Liver (tissue), 9 donors: ENCODE data around the gene MALRD1. TPM values are rescaled to one million over a fixed set of nuclear protein-coding genes. Genes with fewer than 3 reads are reported as not detected.

Experiments used
- DNase-seq: peaks from one replicate; pipeline ENCODE4 v3.0.0-alpha.2; 2017; ENCODE audit warnings: low spot score
- H3K27ac ChIP-seq, 2 donors: one replicate each; pipeline ENCODE4 v1.7.0; 2013; ENCODE audit warnings: inconsistent platforms in 2 of 2, low read length in 2 of 2, control low read depth in 1 of 2, low read depth in 1 of 2, mild to moderate bottlenecking in 1 of 2
- H3K27me3 ChIP-seq, 4 donors: one replicate each; pipeline versions ENCODE4 v1.6.1 to v1.7.0; 2013; ENCODE audit warnings: low read length in 3 of 4, inconsistent platforms in 1 of 4, mild to moderate bottlenecking in 1 of 4, moderate library complexity in 1 of 4; ENCODE audit not compliant: control insufficient read depth in 4 of 4, insufficient read depth in 4 of 4
- H3K36me3 ChIP-seq, 4 donors: one replicate each; pipeline versions ENCODE4 v1.6.1 to v1.7.0; 2013; ENCODE audit warnings: low read length in 3 of 4, mild to moderate bottlenecking in 3 of 4, low read depth in 1 of 4, moderate library complexity in 1 of 4; ENCODE audit not compliant: control insufficient read depth in 4 of 4, insufficient read depth in 3 of 4
- H3K4me1 ChIP-seq, 4 donors: one replicate each; pipeline versions ENCODE4 v1.6.1 to v1.7.0; 2013; ENCODE audit warnings: low read length in 3 of 4, mild to moderate bottlenecking in 3 of 4, moderate library complexity in 1 of 4; ENCODE audit not compliant: control insufficient read depth in 4 of 4, insufficient read depth in 4 of 4
- H3K4me3 ChIP-seq, 3 donors: one replicate each; pipeline versions ENCODE4 v1.6.1 to v1.7.0; 2013; ENCODE audit warnings: low read length in 3 of 3, control low read depth in 1 of 3, low read depth in 1 of 3, mild to moderate bottlenecking in 1 of 3
- H3K9ac ChIP-seq, 2 donors: one replicate each; pipeline ENCODE4 v1.7.0; 2013; ENCODE audit warnings: low read length in 2 of 2, mild to moderate bottlenecking in 2 of 2, moderate library complexity in 2 of 2, control low read depth in 1 of 2, low read depth in 1 of 2
- H3K9me3 ChIP-seq, 4 donors: one replicate each; pipeline versions ENCODE4 v1.6.1 to v1.7.0; 2013; ENCODE audit warnings: low read length in 3 of 4; ENCODE audit not compliant: control insufficient read depth in 4 of 4
- CTCF ChIP-seq: fragments of 150-350 bp; IDR thresholded peaks from 2 replicates; pipeline ENCODE4 v1.5.1; 2017; ENCODE audit warnings: improper control_type of control experiment, low read depth, low read length; ENCODE audit not compliant: missing input control
- EGR1 ChIP-seq, 2 donors: IDR thresholded peaks; 2 replicates each; pipeline ENCODE4 v1.6.1; 2016 to 2018; ENCODE audit warnings: antibody characterized with exemption in 2 of 2, low read depth in 2 of 2
- FOXA1 ChIP-seq: IDR thresholded peaks from 2 replicates; pipeline ENCODE4 v1.6.1; 2016; ENCODE audit warnings: antibody characterized with exemption
- FOXA2 ChIP-seq: IDR thresholded peaks from 2 replicates; pipeline ENCODE4 v1.6.1; 2016; ENCODE audit warnings: antibody characterized with exemption
- GABPA ChIP-seq, 2 donors: IDR thresholded peaks in 1 of 2; conservative IDR thresholded peaks in 1 of 2; 2 replicates each; pipeline ENCODE4 v1.6.1; 2016; ENCODE audit warnings: antibody characterized with exemption in 2 of 2, mild to moderate bottlenecking in 1 of 2, moderate library complexity in 1 of 2
- HNF4A ChIP-seq, 2 donors: conservative IDR thresholded peaks; 2 replicates each; pipeline ENCODE4 v1.6.1; 2016; ENCODE audit warnings: antibody characterized with exemption in 2 of 2, mild to moderate bottlenecking in 2 of 2
- HNF4G ChIP-seq: IDR thresholded peaks from 2 replicates; pipeline ENCODE4 v1.6.1; 2016; ENCODE audit warnings: antibody characterized with exemption
- JUND ChIP-seq, 2 donors: IDR thresholded peaks; 2 replicates each; pipeline ENCODE4 v1.6.1; 2016; ENCODE audit warnings: antibody characterized with exemption in 2 of 2
- NR2F2 ChIP-seq: IDR thresholded peaks from 2 replicates; pipeline ENCODE4 v1.6.1; 2016; ENCODE audit warnings: antibody characterized with exemption
- RAD21 ChIP-seq, 2 donors: IDR thresholded peaks; 2 replicates each; pipeline ENCODE4 v1.6.1; 2016; ENCODE audit warnings: antibody characterized with exemption in 2 of 2, mild to moderate bottlenecking in 2 of 2
- REST ChIP-seq: IDR thresholded peaks from 2 replicates; pipeline ENCODE4 v1.6.1; 2016; ENCODE audit warnings: antibody characterized with exemption, mild to moderate bottlenecking
- SP1 ChIP-seq: IDR thresholded peaks from 2 replicates; pipeline ENCODE4 v1.6.1; 2018; ENCODE audit warnings: antibody characterized with exemption, mild to moderate bottlenecking
- TAF1 ChIP-seq: conservative IDR thresholded peaks from 2 replicates; pipeline ENCODE4 v1.6.1; 2016; ENCODE audit warnings: antibody characterized with exemption, mild to moderate bottlenecking
- YY1 ChIP-seq: IDR thresholded peaks from 2 replicates; pipeline ENCODE4 v1.6.1; 2016; ENCODE audit warnings: antibody characterized with exemption, mild to moderate bottlenecking
- WGBS: extraction: QIAGEN DNeasy Blood & Tissue Kit; methylation state at CpG from one replicate; pipeline ENCODE4 v1.1.7; 2013; 5-methylcytosine and 5-hydroxymethylcytosine counted together
- polyA plus RNA-seq, 2 donors: library from polyadenylated mRNA; stranded (reverse) in 1 of 2; unstranded in 1 of 2; fragments of 200-250 nt in 1 of 2; fragments of >200 nt in 1 of 2; fragmentation: Nextera tagmentation in 1 of 2; extraction: Ambion mirVana in 1 of 2; gene quantifications; one replicate each; pipeline versions ENCODE4 v1.2.1 to v1.2.3, GENCODE V29; 2013 to 2015
- total RNA-seq, 2 donors: library from RNA; depleted of rRNA; stranded (reverse); fragments of >200 nt; gene quantifications; one replicate each; pipeline ENCODE4 v1.2.3, GENCODE V29; 2014
- TF ChIP-seq, protein P1 (sequence below): IDR thresholded peaks from 2 replicates; pipeline ENCODE4 v1.6.1; 2016; ENCODE audit warnings: antibody characterized with exemption
- TF ChIP-seq, protein P2 (sequence below): IDR thresholded peaks from 2 replicates; pipeline ENCODE4 v1.6.1; 2016; ENCODE audit warnings: antibody characterized with exemption
- TF ChIP-seq, protein P3 (sequence below): IDR thresholded peaks from 2 replicates; pipeline ENCODE4 v1.6.1; 2016; ENCODE audit warnings: antibody characterized with exemption
- donor health status: healthy.
- donor health status: healthy.
- donor health status: healthy.
- donor health status: healthy.
- donor health status: healthy.

MALRD1 gene
- total and polyA plus RNA-seq, 4 donors: 0.37 to 0.59 TPM; not detected in 2

GRCh38 chr10:19178675-19179074, 130.1 kb downstream of the MALRD1 start:
- H3K9ac ChIP-seq: no peak overlapping the region
- DNase-seq: no peak
- 76% methylated on average over 8 of the region's 8 CpGs for WGBS

GRCh38 chr10:19184891-19185290, 136.3 kb downstream of the MALRD1 start:
- Histone ChIP-seq H3K27ac (no peak overlapping the region), H3K4me3 (no peak overlapping the region), H3K4me1 (no peaks in the 10 kb centered on the region), H3K36me3 (no peaks in the 10 kb centered on the region), H3K27me3 (no peaks in the 10 kb centered on the region), H3K9me3 (peaks cover 0 to 1% (median 0%) of the 10 kb centered on the region in 4 donors), H3K9ac (no peak overlapping the region)
- 67% methylated on average over 2 of the region's 2 CpGs for WGBS
- TF ChIP-seq RAD21 (IDR thresholded peaks at IDR 0.05) (no peak), FOXA1 (no peak), TAF1 (no peak), HNF4G (no peak)
- DNase-seq: no peak

More at GRCh38 chr10:19178675-19179074, 130.1 kb downstream of the MALRD1 start:
- Histone ChIP-seq H3K9me3 (no peaks in the 10 kb centered on the region), H3K36me3 (no peaks in the 10 kb centered on the region), H3K4me3 (no peak overlapping the region), H3K27me3 (no peaks in the 10 kb centered on the region), H3K4me1 (no peaks in the 10 kb centered on the region), H3K27ac (no peak overlapping the region)
- TF ChIP-seq TAF1: no peak

DNA sequence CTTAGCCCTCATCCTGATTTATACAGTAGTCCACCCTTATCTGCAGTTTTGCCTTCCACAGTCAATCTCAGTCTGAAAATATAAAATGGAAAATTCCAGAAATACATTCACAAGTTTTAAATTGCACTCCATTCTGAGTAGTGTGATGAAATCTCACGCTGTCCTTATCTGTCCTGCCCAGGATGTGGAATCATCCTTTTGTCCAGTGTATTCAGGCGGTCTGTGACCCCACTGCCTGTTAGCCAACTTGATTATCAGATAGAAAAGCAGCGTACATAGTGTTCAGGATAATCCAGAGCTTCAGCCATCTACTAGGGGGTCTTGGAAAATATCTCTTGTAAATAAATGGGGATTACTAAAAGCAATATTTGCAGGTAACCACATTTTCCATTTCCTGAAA, 146.3 kb downstream of the MALRD1 start:
- peaks cover 0 to 2% (median 0%) of the 10 kb centered on the region in 4 donors for H3K9me3 ChIP-seq
- DNase-seq: no peak
- no peak overlapping the region for H3K27ac ChIP-seq
- no peak overlapping the region for H3K9ac ChIP-seq
- no peak overlapping the region for H3K4me3 ChIP-seq
- WGBS: 42% methylated on average over 3 of the region's 3 CpGs
- H3K4me1 ChIP-seq: no peaks in the 10 kb centered on the region
- TF ChIP-seq FOXA2: no peak
- no peaks in the 10 kb centered on the region for H3K27me3 ChIP-seq
- H3K36me3 ChIP-seq: no peaks in the 10 kb centered on the region

GRCh38 chr10:19195698-19196097, 147.1 kb downstream of the MALRD1 start:
- H3K27me3 ChIP-seq: no peaks in the 10 kb centered on the region
- no peak overlapping the region for H3K4me3 ChIP-seq
- WGBS: 74% methylated on average over 5 of the region's 5 CpGs
- no peaks in the 10 kb centered on the region for H3K9me3 ChIP-seq
- no peaks in the 10 kb centered on the region for H3K4me1 ChIP-seq
- no peak overlapping the region for H3K27ac ChIP-seq
- DNase-seq: no peak
- no peak overlapping the region for H3K9ac ChIP-seq
- H3K36me3 ChIP-seq: no peaks in the 10 kb centered on the region
- TF ChIP-seq EGR1 (IDR thresholded peaks at IDR 0.05; ENCODE audit: low read depth in 2 of 2) (no peak), CTCF (no peak), FOXA2 (no peak), GABPA (IDR thresholded peaks at IDR 0.05 in 1 of 2, conservative IDR thresholded peaks at IDR 0.05 in 1 of 2) (no peak), FOXA1 (no peak), SP1 (no peak), HNF4A (conservative IDR thresholded peaks at IDR 0.05) (no peak), YY1 (no peak), HNF4G (no peak), REST (no peak), RAD21 (IDR thresholded peaks at IDR 0.05) (no peak), TAF1 (no peak), JUND (IDR thresholded peaks at IDR 0.05) (no peak), NR2F2 (no peak)
- TF ChIP-seq, protein P1, sequence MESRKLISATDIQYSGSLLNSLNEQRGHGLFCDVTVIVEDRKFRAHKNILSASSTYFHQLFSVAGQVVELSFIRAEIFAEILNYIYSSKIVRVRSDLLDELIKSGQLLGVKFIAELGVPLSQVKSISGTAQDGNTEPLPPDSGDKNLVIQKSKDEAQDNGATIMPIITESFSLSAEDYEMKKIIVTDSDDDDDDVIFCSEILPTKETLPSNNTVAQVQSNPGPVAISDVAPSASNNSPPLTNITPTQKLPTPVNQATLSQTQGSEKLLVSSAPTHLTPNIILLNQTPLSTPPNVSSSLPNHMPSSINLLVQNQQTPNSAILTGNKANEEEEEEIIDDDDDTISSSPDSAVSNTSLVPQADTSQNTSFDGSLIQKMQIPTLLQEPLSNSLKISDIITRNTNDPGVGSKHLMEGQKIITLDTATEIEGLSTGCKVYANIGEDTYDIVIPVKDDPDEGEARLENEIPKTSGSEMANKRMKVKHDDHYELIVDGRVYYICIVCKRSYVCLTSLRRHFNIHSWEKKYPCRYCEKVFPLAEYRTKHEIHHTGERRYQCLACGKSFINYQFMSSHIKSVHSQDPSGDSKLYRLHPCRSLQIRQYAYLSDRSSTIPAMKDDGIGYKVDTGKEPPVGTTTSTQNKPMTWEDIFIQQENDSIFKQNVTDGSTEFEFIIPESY: no peak
- TF ChIP-seq, protein P2, sequence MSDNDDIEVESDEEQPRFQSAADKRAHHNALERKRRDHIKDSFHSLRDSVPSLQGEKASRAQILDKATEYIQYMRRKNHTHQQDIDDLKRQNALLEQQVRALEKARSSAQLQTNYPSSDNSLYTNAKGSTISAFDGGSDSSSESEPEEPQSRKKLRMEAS: no peak
- TF ChIP-seq, protein P3, sequence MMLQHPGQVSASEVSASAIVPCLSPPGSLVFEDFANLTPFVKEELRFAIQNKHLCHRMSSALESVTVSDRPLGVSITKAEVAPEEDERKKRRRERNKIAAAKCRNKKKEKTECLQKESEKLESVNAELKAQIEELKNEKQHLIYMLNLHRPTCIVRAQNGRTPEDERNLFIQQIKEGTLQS: no peak
